Right lobe of liver (tissue), 4 donors: ENCODE data around the gene SHROOM2.

Experiments
- CTCF ChIP-seq, 4 donors: fragments of 200-600 bp in 3 of 4; fragments of 450-650 bp in 1 of 4; IDR thresholded peaks; one replicate each; pipeline versions ENCODE4 v1.5.1 to v1.8.0; 2016 to 2022; ENCODE audit warnings: antibody characterized with exemption in 4 of 4, mild to moderate bottlenecking in 2 of 4
- POLR2A ChIP-seq: fragments of 450-650 bp; IDR thresholded peaks from one replicate; pipeline ENCODE4 v1.6.1; 2017; ENCODE audit warnings: antibody characterized with exemption, mild to moderate bottlenecking
- donor health status: DM: no; HTN: no; CAD: no.
- donor health status: DM: no; HTN: no; CAD: no.
- donor health status: DM: no; HTN: yes; CAD: no.

DNA sequence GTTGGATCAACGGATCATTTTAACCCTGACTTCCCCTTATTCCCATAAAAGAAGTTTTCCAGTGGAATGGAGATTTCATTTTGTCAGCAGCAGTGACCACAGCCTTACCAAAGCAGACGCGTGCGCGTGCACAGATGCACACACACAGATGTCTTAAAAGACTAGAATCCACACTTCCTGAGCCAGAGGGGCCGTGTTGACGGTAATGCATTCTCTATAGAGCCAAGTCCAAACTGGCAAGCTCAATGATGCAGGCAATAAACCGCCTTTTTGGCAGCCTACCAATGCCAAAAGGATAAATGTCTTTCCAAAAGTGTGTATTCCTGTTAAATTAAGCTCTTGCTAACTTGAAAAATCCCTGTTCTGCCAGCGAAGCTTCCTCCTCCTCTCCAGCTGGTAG is 162.2 kb downstream of the SHROOM2 start:
- TF ChIP-seq CTCF (IDR thresholded peaks at IDR 0.05), result no peak
- TF ChIP-seq POLR2A, result no peak
